Lower leg skin (tissue), 3 donors: ENCODE data around the gene CIDEB.

Experiments
- POLR2A ChIP-seq, 2 donors: fragments of 450-650 bp; IDR thresholded peaks; one replicate each; pipeline ENCODE4 v1.6.1; 2016 to 2017; ENCODE audit warnings: antibody characterized with exemption in 2 of 2, mild to moderate bottlenecking in 1 of 2, moderate library complexity in 1 of 2
- TF ChIP-seq, protein P1 (sequence below), 3 donors: fragments of 450-650 bp; IDR thresholded peaks; one replicate each; pipeline ENCODE4 v1.5.1; 2016; ENCODE audit warnings: antibody characterized with exemption in 3 of 3, mild to moderate bottlenecking in 3 of 3, moderate library complexity in 2 of 3

DNA sequence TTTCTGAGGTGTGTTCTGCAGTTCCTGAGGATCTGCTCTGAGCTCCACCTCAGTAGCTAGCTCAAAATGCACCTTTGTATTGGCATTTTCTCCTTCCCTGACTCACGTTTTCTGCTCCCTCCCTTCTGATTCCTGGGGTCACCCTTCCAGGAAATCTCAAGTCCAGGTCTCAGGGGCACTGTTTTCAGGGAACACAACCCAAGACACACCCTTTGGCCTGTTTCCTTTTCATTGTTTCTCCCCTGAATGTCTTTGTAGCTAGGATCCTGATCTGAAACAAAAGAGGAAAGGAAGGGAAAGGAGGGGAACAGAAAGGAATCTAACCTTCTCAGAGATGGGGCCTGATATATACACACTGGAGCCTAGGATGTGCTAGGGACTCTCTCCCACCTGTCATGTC is 39.4 kb upstream of the CIDEB start:
- TF ChIP-seq, protein P1, sequence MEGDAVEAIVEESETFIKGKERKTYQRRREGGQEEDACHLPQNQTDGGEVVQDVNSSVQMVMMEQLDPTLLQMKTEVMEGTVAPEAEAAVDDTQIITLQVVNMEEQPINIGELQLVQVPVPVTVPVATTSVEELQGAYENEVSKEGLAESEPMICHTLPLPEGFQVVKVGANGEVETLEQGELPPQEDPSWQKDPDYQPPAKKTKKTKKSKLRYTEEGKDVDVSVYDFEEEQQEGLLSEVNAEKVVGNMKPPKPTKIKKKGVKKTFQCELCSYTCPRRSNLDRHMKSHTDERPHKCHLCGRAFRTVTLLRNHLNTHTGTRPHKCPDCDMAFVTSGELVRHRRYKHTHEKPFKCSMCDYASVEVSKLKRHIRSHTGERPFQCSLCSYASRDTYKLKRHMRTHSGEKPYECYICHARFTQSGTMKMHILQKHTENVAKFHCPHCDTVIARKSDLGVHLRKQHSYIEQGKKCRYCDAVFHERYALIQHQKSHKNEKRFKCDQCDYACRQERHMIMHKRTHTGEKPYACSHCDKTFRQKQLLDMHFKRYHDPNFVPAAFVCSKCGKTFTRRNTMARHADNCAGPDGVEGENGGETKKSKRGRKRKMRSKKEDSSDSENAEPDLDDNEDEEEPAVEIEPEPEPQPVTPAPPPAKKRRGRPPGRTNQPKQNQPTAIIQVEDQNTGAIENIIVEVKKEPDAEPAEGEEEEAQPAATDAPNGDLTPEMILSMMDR (IDR thresholded peaks at IDR 0.05): no peak
- no peak for TF ChIP-seq POLR2A (IDR thresholded peaks at IDR 0.05)
